Osteoblast (primary cell): ENCODE measurements around the gene IGF1. TPM values are rescaled to one million over a fixed set of nuclear protein-coding genes. Genes with fewer than 3 reads are reported as not detected.

Experiments used
- DNase-seq: peaks from one replicate; pipeline ENCODE4 v3.0.0; 2011; ENCODE audit warnings: low spot score, mixed read lengths; ENCODE audit not compliant: insufficient read length; ENCODE audit errors: missing footprints
- H2AFZ ChIP-seq: 2 replicates; pipeline ENCODE4 v1.6.0; 2011; ENCODE audit warnings: mild to moderate bottlenecking, low read length
- H3K27ac ChIP-seq: 2 replicates; pipeline ENCODE4 v1.5.1; 2011; ENCODE audit warnings: mild to moderate bottlenecking, low read depth, low read length, moderate library complexity
- H3K27me3 ChIP-seq: 2 replicates; pipeline ENCODE4 v1.6.0; 2012; ENCODE audit warnings: mild to moderate bottlenecking, control low read depth, inconsistent platforms, low read length, moderate library complexity; ENCODE audit not compliant: insufficient read depth
- H3K36me3 ChIP-seq: 2 replicates; pipeline ENCODE4 v1.5.1; 2011; ENCODE audit warnings: mild to moderate bottlenecking, low read length, control low read depth, moderate library complexity; ENCODE audit not compliant: insufficient read depth
- H3K4me1 ChIP-seq: 2 replicates; pipeline ENCODE4 v1.5.1; 2011; ENCODE audit warnings: mild to moderate bottlenecking, low read length, control low read depth, moderate library complexity; ENCODE audit not compliant: insufficient read depth
- H3K4me2 ChIP-seq: 2 replicates; pipeline ENCODE4 v1.6.0; 2011; ENCODE audit warnings: mild to moderate bottlenecking, low read length; ENCODE audit not compliant: insufficient read depth
- H3K4me3 ChIP-seq: fragments of 200-600 bp; sonication (generic); 3 replicates; pipeline ENCODE4 v1.5.1; 2012; ENCODE audit warnings: mild to moderate bottlenecking, low read length, inconsistent platforms; ENCODE audit not compliant: insufficient read depth
- H3K79me2 ChIP-seq: 2 replicates; pipeline ENCODE4 v1.6.0; 2012; ENCODE audit warnings: mild to moderate bottlenecking, low read length, control low read depth, inconsistent platforms; ENCODE audit not compliant: insufficient read depth
- H3K9me3 ChIP-seq: 2 replicates; pipeline ENCODE4 v1.5.1; 2011; ENCODE audit warnings: low read depth, low read length, control low read depth
- H4K20me1 ChIP-seq: 2 replicates; pipeline ENCODE4 v1.6.0; 2012; ENCODE audit warnings: mild to moderate bottlenecking, low read length, control low read depth; ENCODE audit not compliant: insufficient read depth
- CTCF ChIP-seq: IDR thresholded peaks from 2 replicates; pipeline ENCODE4 v1.5.1; 2011; ENCODE audit warnings: mild to moderate bottlenecking, low read depth, low read length, moderate library complexity; ENCODE audit errors: extremely low read depth
- total RNA-seq: library from RNA; depleted of rRNA; stranded (reverse); fragments of >200 nt; gene quantifications from 2 replicates; pipeline ENCODE4 v1.2.3, GENCODE V29; 2012

IGF1 gene
- total RNA-seq, 1 donor = 0.72 TPM

DNA sequence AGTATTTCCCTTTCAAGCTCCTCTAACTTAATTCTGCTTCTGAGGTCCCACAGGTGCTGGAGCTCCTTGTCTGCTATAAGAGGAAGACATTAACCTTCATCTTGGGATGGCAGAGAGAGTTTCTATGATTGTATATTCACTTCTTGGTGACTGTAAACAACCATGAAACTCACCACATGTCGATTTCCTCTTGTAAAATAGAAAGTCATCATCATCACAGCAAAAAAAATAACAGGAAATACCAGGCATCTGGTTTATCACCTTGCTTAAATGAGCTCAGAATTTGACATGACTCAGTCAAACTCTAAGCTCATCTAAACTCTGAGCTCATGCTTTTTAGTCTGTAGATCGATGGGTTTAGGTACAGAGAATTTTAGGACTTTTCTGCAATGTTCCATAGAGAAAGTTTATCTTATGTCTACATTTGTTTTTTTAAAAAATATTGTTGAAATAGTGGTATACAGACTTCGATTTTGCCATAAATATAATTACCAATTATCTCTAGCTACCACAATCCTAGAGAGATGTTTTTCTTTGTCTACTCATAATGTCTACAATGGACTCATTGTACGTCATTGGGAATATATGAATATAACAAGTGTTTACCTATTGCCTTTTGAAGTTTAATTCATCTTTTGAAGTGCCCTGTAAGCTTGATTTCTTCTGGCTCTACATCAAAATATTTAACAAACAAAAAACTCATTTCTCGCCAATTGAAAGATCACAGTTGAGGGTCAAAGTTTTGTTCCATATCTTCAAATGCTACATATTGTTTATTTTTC is 58.4 kb downstream of the IGF1 start:
- no peak for TF ChIP-seq CTCF
- no peaks in the 10 kb centered on the region for H3K79me2 ChIP-seq

DNA sequence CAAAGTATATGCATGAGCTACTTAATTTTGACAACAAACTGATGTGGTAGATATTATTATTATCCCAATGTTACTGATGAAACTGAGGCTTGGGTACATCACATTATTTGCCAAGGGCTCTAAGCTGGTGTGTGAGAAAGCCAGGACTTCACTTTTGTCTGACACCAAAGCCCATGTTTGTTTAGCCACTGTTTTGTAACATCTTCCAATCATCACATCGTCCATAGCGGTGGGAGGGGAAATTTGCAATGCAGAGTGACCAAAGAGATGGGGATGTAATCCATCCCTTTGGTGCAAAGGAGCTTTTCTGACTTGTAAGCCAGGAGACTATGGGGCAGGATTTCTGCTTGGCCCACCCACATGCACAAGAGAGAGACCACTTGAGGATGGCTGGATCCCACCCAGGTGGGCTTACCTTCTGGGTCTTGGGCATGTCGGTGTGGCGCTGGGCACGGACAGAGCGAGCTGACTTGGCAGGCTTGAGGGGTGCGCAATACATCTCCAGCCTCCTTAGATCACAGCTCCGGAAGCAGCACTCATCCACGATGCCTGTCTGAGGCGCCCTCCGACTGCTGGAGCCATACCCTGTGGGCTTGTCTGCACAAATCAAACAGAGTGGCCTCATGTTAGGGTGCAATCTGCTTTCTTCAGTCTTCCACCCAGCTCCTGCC is 61.1 kb downstream of the IGF1 start:
- Histone ChIP-seq H3K4me1 (no peaks in the 10 kb centered on the region), H3K27me3 (no peaks in the 10 kb centered on the region), H3K27ac (no peak overlapping the region), H3K4me3 (no peak overlapping the region), H2AFZ (no peak overlapping the region), H3K9me3 (no peaks in the 10 kb centered on the region), H3K4me2 (no peak overlapping the region), H4K20me1 (no peaks in the 10 kb centered on the region), H3K36me3 (no peaks in the 10 kb centered on the region), H3K79me2 (no peaks in the 10 kb centered on the region)
- DNase-seq = no peak
- TF ChIP-seq CTCF = no peak

More for the DNA sequence above, 58.4 kb downstream of the IGF1 start:
- Histone ChIP-seq H3K9me3 (no peaks in the 10 kb centered on the region), H3K27me3 (no peaks in the 10 kb centered on the region), H3K27ac (no peak overlapping the region), H4K20me1 (no peaks in the 10 kb centered on the region), H2AFZ (no peak overlapping the region), H3K4me3 (no peak overlapping the region), H3K4me1 (peaks cover 4% of the 10 kb centered on the region), H3K36me3 (no peaks in the 10 kb centered on the region), H3K4me2 (no peak overlapping the region)
- DNase-seq = no peak

- no peak overlapping the region for H3K4me2 ChIP-seq
- no peak for TF ChIP-seq CTCF
- H2AFZ ChIP-seq = no peak overlapping the region
- H4K20me1 ChIP-seq = no peaks in the 10 kb centered on the region
- no peak overlapping the region for H3K27ac ChIP-seq
- H3K36me3 ChIP-seq = no peaks in the 10 kb centered on the region
- no peaks in the 10 kb centered on the region for H3K79me2 ChIP-seq
- H3K9me3 ChIP-seq = no peaks in the 10 kb centered on the region
- no peak overlapping the region for H3K4me3 ChIP-seq
- H3K27me3 ChIP-seq = no peaks in the 10 kb centered on the region
- H3K4me1 ChIP-seq = no peaks in the 10 kb centered on the region
- DNase-seq = no peak
Observed at GRCh38 chr12:102417055-102417454, 63.3 kb downstream of the IGF1 start.

- Histone ChIP-seq H4K20me1 (no peaks in the 10 kb centered on the region), H2AFZ (no peak overlapping the region), H3K36me3 (no peaks in the 10 kb centered on the region), H3K27ac (no peak overlapping the region), H3K4me2 (no peak overlapping the region), H3K4me1 (no peaks in the 10 kb centered on the region), H3K79me2 (no peaks in the 10 kb centered on the region), H3K9me3 (no peaks in the 10 kb centered on the region), H3K27me3 (no peaks in the 10 kb centered on the region), H3K4me3 (no peak overlapping the region)
- DNase-seq = no peak
- no peak for TF ChIP-seq CTCF
Observed at GRCh38 chr12:102415515-102415914, 64.8 kb downstream of the IGF1 start.
